Peyer's patch (tissue), 4 donors: Measurements from ENCODE around the gene MCM6. TPM values are rescaled to one million over a fixed set of nuclear protein-coding genes. Genes with fewer than 3 reads are reported as not detected.
"Not testable (repeated sequence)": the region's sequence is repeated elsewhere in the genome, so short reads cannot be mapped to it uniquely, and the experiment has no call there.

ENCODE experiments used
- DNase-seq, 3 donors: peaks; one replicate each; pipeline ENCODE4 v3.0.0-alpha.2; 2017 to 2019
- H3K27ac ChIP-seq, 4 donors: fragments of 200-600 bp; sonication (generic); one replicate each; pipeline ENCODE4 v1.5.1; 2016 to 2019
- H3K27me3 ChIP-seq, 2 donors: fragments of 200-600 bp; sonication (generic); one replicate each; pipeline ENCODE4 v1.5.1; 2019
- H3K36me3 ChIP-seq, 3 donors: fragments of 200-600 bp; sonication (generic); one replicate each; pipeline ENCODE4 v1.5.1; 2016 to 2019
- H3K4me1 ChIP-seq, 4 donors: fragments of 200-600 bp; sonication (generic); one replicate each; pipeline ENCODE4 v1.5.1; 2016 to 2019
- H3K4me3 ChIP-seq, 4 donors: fragments of 200-600 bp; sonication (generic); 1 replicate in 3 of 4; 2 replicates in 1 of 4; pipeline ENCODE4 v1.5.1; 2016 to 2019; ENCODE audit warnings: mild to moderate bottlenecking in 1 of 4
- H3K9me3 ChIP-seq, 4 donors: fragments of 200-600 bp; sonication (generic); one replicate each; pipeline ENCODE4 v1.5.1; 2016 to 2019; ENCODE audit warnings: mild to moderate bottlenecking in 1 of 4
- CTCF ChIP-seq, 6 experiments: fragments of 450-650 bp in 4 of 6; fragments of 200-600 bp in 2 of 6; sonication (generic) in 1 of 6; IDR thresholded peaks; one replicate each; pipeline ENCODE4 v1.5.1; 2017 to 2019; ENCODE audit warnings: antibody characterized with exemption in 6 of 6, mild to moderate bottlenecking in 3 of 6, moderate library complexity in 1 of 6
- POLR2A ChIP-seq, 2 donors: fragments of 450-650 bp; IDR thresholded peaks; one replicate each; pipeline ENCODE4 v1.5.1; 2017; ENCODE audit warnings: antibody characterized with exemption in 2 of 2, mild to moderate bottlenecking in 2 of 2, moderate library complexity in 2 of 2
- total RNA-seq, 4 donors: library from RNA; depleted of rRNA; stranded (reverse); fragments of >200 nt; gene quantifications; one replicate each; pipeline ENCODE4 v1.1.0, GENCODE V29; 2016

The MCM6 gene
- total RNA-seq, 4 donors from 2014 or later, result 8.8 to 38.8 (median 14.5) TPM

- H3K4me3 ChIP-seq, result no peak overlapping the region
- H3K4me1 ChIP-seq, result no peaks in the 10 kb centered on the region
- no peaks in the 10 kb centered on the region for H3K27me3 ChIP-seq
- no peaks in the 10 kb centered on the region for H3K36me3 ChIP-seq
- no peak overlapping the region for H3K27ac ChIP-seq
- DNase-seq, result no peak
- no peaks in the 10 kb centered on the region for H3K9me3 ChIP-seq
- TF ChIP-seq CTCF (IDR thresholded peaks at IDR 0.05), result no peak
- no peak for TF ChIP-seq POLR2A (IDR thresholded peaks at IDR 0.05)
These were observed 9.5 kb upstream of the MCM6 start for GRCh38 chr2:135885709-135886108.

GRCh38 chr2:135882415-135882814 is 6.2 kb upstream of the MCM6 start:
- Histone ChIP-seq H3K4me3 (no peak overlapping the region), H3K27ac (no peak overlapping the region), H3K9me3 (no peaks in the 10 kb centered on the region), H3K4me1 (no peaks in the 10 kb centered on the region), H3K36me3 (no peaks in the 10 kb centered on the region), H3K27me3 (no peaks in the 10 kb centered on the region)
- TF ChIP-seq CTCF (IDR thresholded peaks at IDR 0.05) (no peak), POLR2A (IDR thresholded peaks at IDR 0.05) (no peak)
- no peak for DNase-seq

GRCh38 chr2:135876770-135877169 is 527 bp upstream of the MCM6 start:
- H3K4me1 ChIP-seq, result peaks cover 0 to 13% (median 7%) of the 10 kb centered on the region in 4 donors
- not testable (repeated sequence) for H3K36me3 ChIP-seq, H3K27me3 ChIP-seq, DNase-seq, H3K9me3 ChIP-seq
- peak overlapping the region in 3 of 4 donors; percentile 15 to 90 (median 86) for H3K27ac ChIP-seq
- peak overlapping the region; percentile 65 to 94 (median 74) for H3K4me3 ChIP-seq

- H3K4me1 ChIP-seq, result peaks cover 0 to 13% (median 7%) of the 10 kb centered on the region in 4 donors
- TF ChIP-seq CTCF (IDR thresholded peaks at IDR 0.05) (no peak), POLR2A (IDR thresholded peaks at IDR 0.05) (no peak)
- H3K27me3 ChIP-seq, result no peaks in the 10 kb centered on the region
- DNase-seq, result peak; percentile 73 to 86 (median 78)
- no peaks in the 10 kb centered on the region for H3K9me3 ChIP-seq
- no peaks in the 10 kb centered on the region for H3K36me3 ChIP-seq
- peak overlapping the region; percentile 74 to 90 (median 84) for H3K27ac ChIP-seq
- H3K4me3 ChIP-seq, result peak overlapping the region; percentile 65 to 94 (median 74)
These were observed 665 bp downstream of the MCM6 start for GRCh38 chr2:135875491-135876065.

GRCh38 chr2:135874777-135875365 is 1.4 kb downstream of the MCM6 start:
- no peak for DNase-seq
- Histone ChIP-seq H3K36me3 (peaks cover 0 to 4% (median 0%) of the 10 kb centered on the region in 3 donors), H3K27me3 (no peaks in the 10 kb centered on the region), H3K4me3 (peak overlapping the region in 2 of 4 donors; percentile 68 to 79), H3K27ac (peak overlapping the region in 1 of 4 donors; percentile 90), H3K4me1 (peaks cover 0 to 13% (median 7%) of the 10 kb centered on the region in 4 donors), H3K9me3 (no peaks in the 10 kb centered on the region)
- TF ChIP-seq POLR2A (IDR thresholded peaks at IDR 0.05), result no peak
- no peak for TF ChIP-seq CTCF (IDR thresholded peaks at IDR 0.05)

- no peak for DNase-seq
- no peaks in the 10 kb centered on the region for H3K9me3 ChIP-seq
- H3K27me3 ChIP-seq, result no peaks in the 10 kb centered on the region
- TF ChIP-seq POLR2A (IDR thresholded peaks at IDR 0.05) (no peak), CTCF (IDR thresholded peaks at IDR 0.05) (no peak)
- H3K4me1 ChIP-seq, result peaks cover 0 to 8% (median 5%) of the 10 kb centered on the region in 4 donors
- H3K4me3 ChIP-seq, result no peak overlapping the region
- no peak overlapping the region for H3K27ac ChIP-seq
- H3K36me3 ChIP-seq, result peaks cover 0 to 22% (median 0%) of the 10 kb centered on the region in 3 donors
These were observed 5.7 kb downstream of the MCM6 start for GRCh38 chr2:135870571-135870970.
